SH-SY5Y (cell line): ENCODE measurements around the gene GUSB.

Experiments
- GATA2 ChIP-seq: IDR thresholded peaks from 2 replicates; pipeline ENCODE4 v1.6.1; 2011; ENCODE audit warnings: mild to moderate bottlenecking, low read depth, low read length
- GATA3 ChIP-seq: IDR thresholded peaks from 2 replicates; pipeline ENCODE4 v1.6.1; 2011; ENCODE audit warnings: low read depth, mild to moderate bottlenecking, low read length, moderate library complexity

DNA sequence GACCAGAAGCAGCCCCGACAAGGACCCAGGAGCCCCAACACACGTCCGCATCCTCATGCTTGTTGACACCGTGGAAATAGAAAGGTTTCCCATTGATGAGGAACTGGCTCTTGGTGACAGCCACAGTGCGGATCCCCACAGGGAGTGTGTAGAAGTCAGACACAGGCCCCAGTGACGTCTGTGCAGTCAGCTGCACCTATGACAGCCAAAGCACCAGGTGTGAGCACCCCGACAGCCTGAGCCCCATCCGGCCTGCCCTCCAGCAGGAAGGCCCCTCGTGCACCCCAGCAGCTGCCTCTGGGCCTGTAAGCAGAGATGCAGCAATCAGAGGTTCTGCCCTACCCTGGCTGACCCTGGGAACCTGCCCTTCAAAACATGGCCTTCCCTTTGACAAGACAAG is 7.1 kb downstream of the GUSB start:
- TF ChIP-seq GATA3: no peak
- TF ChIP-seq GATA2: no peak
